Activated CD4-positive, alpha-beta T cell treated with anti-CD3 and anti-CD28 coated beads, Interleukin-2, amount 10 ng/mL, durations not matched to agents 24 days and 14 days (primary cell): Measurements from ENCODE around the gene ELAVL2. TPM values are rescaled to one million over a fixed set of nuclear protein-coding genes. Genes with fewer than 3 reads are reported as not detected.

Experiments used
- DNase-seq: peaks from one replicate; pipeline ENCODE4 v3.0.0; 2022
- H3K27ac Mint-ChIP-seq: one replicate; pipeline ENCODE4 v1.8.0; 2022; ENCODE audit warnings: mild to moderate bottlenecking, mixed read lengths
- H3K27me3 Mint-ChIP-seq: one replicate; pipeline ENCODE4 v1.8.0; 2022; ENCODE audit warnings: mixed read lengths
- H3K36me3 Mint-ChIP-seq: one replicate; pipeline ENCODE4 v1.8.0; 2022; ENCODE audit warnings: low read depth, mild to moderate bottlenecking, mixed read lengths
- H3K4me1 Mint-ChIP-seq: one replicate; pipeline ENCODE4 v1.8.0; 2021; ENCODE audit warnings: mixed read lengths
- H3K4me3 Mint-ChIP-seq: one replicate; pipeline ENCODE4 v1.8.0; 2022; ENCODE audit warnings: mild to moderate bottlenecking, moderate library complexity, mixed read lengths
- H3K9me3 Mint-ChIP-seq: one replicate; pipeline ENCODE4 v1.8.0; 2021; ENCODE audit warnings: mixed read lengths
- intact Hi-C: fragments of 100-400 bp; cut with micrococcal nuclease; formaldehyde crosslinking; loops from one replicate; pipeline ENCODE4 v1.15.1; 2023
- total RNA-seq: library from RNA; stranded (reverse); gene quantifications from 2 replicates; pipeline ENCODE4 v1.2.3, GENCODE V29; 2022

The ELAVL2 gene
- total RNA-seq, 1 donor from 2014 or later: not detected

GRCh38 chr9:23801523-23801922 is 24.5 kb downstream of the ELAVL2 start:
- no peak for DNase-seq
- no peak overlapping the region for H3K27ac Mint-ChIP-seq
- H3K9me3 Mint-ChIP-seq: peaks cover 7% of the 10 kb centered on the region
- intact Hi-C loops: no loop called here
- no peaks in the 10 kb centered on the region for H3K36me3 Mint-ChIP-seq
- H3K27me3 Mint-ChIP-seq: no peaks in the 10 kb centered on the region
- no peak overlapping the region for H3K4me3 Mint-ChIP-seq
- H3K4me1 Mint-ChIP-seq: no peaks in the 10 kb centered on the region

GRCh38 chr9:23799521-23799920 is 26.5 kb downstream of the ELAVL2 start:
- Mint-ChIP-seq H3K9me3 (peaks cover 7% of the 10 kb centered on the region), H3K36me3 (no peaks in the 10 kb centered on the region), H3K27me3 (no peaks in the 10 kb centered on the region), H3K4me1 (no peaks in the 10 kb centered on the region), H3K4me3 (no peak overlapping the region), H3K27ac (no peak overlapping the region)
- intact Hi-C loops: no loop called here
- no peak for DNase-seq

- no peak for DNase-seq
- H3K27ac Mint-ChIP-seq: no peak overlapping the region
- no peaks in the 10 kb centered on the region for H3K36me3 Mint-ChIP-seq
- H3K27me3 Mint-ChIP-seq: no peaks in the 10 kb centered on the region
- H3K4me3 Mint-ChIP-seq: no peak overlapping the region
- H3K4me1 Mint-ChIP-seq: no peaks in the 10 kb centered on the region
- H3K9me3 Mint-ChIP-seq: peaks cover 7% of the 10 kb centered on the region
- intact Hi-C loops: no loop called here
These were observed 27.7 kb downstream of the ELAVL2 start for GRCh38 chr9:23798325-23798724.

GRCh38 chr9:23796209-23796608 is 29.8 kb downstream of the ELAVL2 start:
- intact Hi-C loops: no loop called here
- Mint-ChIP-seq H3K4me1 (no peaks in the 10 kb centered on the region), H3K36me3 (no peaks in the 10 kb centered on the region), H3K27me3 (no peaks in the 10 kb centered on the region), H3K9me3 (peaks cover 4% of the 10 kb centered on the region), H3K27ac (no peak overlapping the region), H3K4me3 (no peak overlapping the region)
- no peak for DNase-seq

- Mint-ChIP-seq H3K36me3 (no peaks in the 10 kb centered on the region), H3K27me3 (no peaks in the 10 kb centered on the region), H3K9me3 (peaks cover 4% of the 10 kb centered on the region), H3K4me3 (no peak overlapping the region), H3K4me1 (no peaks in the 10 kb centered on the region), H3K27ac (no peak overlapping the region)
- DNase-seq: no peak
- intact Hi-C loops: no loop called here
These were observed 35.4 kb downstream of the ELAVL2 start for GRCh38 chr9:23790351-23791260.

GRCh38 chr9:23789529-23790254 is 36.3 kb downstream of the ELAVL2 start:
- intact Hi-C loops: no loop called here
- Mint-ChIP-seq H3K36me3 (no peaks in the 10 kb centered on the region), H3K4me3 (no peak overlapping the region), H3K9me3 (peaks cover 4% of the 10 kb centered on the region), H3K27ac (no peak overlapping the region), H3K27me3 (no peaks in the 10 kb centered on the region), H3K4me1 (no peaks in the 10 kb centered on the region)
- DNase-seq: no peak

GRCh38 chr9:23784962-23785361 is 41.1 kb downstream of the ELAVL2 start:
- Mint-ChIP-seq H3K4me1 (no peaks in the 10 kb centered on the region), H3K4me3 (no peak overlapping the region), H3K27ac (no peak overlapping the region), H3K27me3 (no peaks in the 10 kb centered on the region), H3K36me3 (no peaks in the 10 kb centered on the region), H3K9me3 (peaks cover 6% of the 10 kb centered on the region)
- DNase-seq: no peak
- intact Hi-C loops: no loop called here

- no peaks in the 10 kb centered on the region for H3K4me1 Mint-ChIP-seq
- peaks cover 5% of the 10 kb centered on the region for H3K9me3 Mint-ChIP-seq
- intact Hi-C loops: no loop called here
- no peak overlapping the region for H3K4me3 Mint-ChIP-seq
- no peak overlapping the region for H3K27ac Mint-ChIP-seq
- no peak for DNase-seq
- H3K27me3 Mint-ChIP-seq: no peaks in the 10 kb centered on the region
- H3K36me3 Mint-ChIP-seq: no peaks in the 10 kb centered on the region
These were observed 42.5 kb downstream of the ELAVL2 start for GRCh38 chr9:23783509-23783908.

GRCh38 chr9:23779220-23779619 is 46.8 kb downstream of the ELAVL2 start:
- Mint-ChIP-seq H3K4me1 (no peaks in the 10 kb centered on the region), H3K27me3 (no peaks in the 10 kb centered on the region), H3K36me3 (no peaks in the 10 kb centered on the region), H3K9me3 (peaks cover 3% of the 10 kb centered on the region), H3K4me3 (no peak overlapping the region), H3K27ac (no peak overlapping the region)
- no peak for DNase-seq
- intact Hi-C loops: no loop called here

- Mint-ChIP-seq H3K9me3 (peaks cover 3% of the 10 kb centered on the region), H3K27me3 (no peaks in the 10 kb centered on the region), H3K36me3 (no peaks in the 10 kb centered on the region), H3K4me3 (no peak overlapping the region), H3K27ac (no peak overlapping the region), H3K4me1 (no peaks in the 10 kb centered on the region)
- no peak for DNase-seq
- intact Hi-C loops: no loop called here
These were observed 48.7 kb downstream of the ELAVL2 start for GRCh38 chr9:23777328-23777727.

- intact Hi-C loops: no loop called here
- Mint-ChIP-seq H3K27ac (no peak overlapping the region), H3K9me3 (no peaks in the 10 kb centered on the region), H3K4me3 (no peak overlapping the region), H3K36me3 (no peaks in the 10 kb centered on the region), H3K4me1 (no peaks in the 10 kb centered on the region), H3K27me3 (no peaks in the 10 kb centered on the region)
- DNase-seq: no peak
These were observed 50.5 kb downstream of the ELAVL2 start for GRCh38 chr9:23775549-23775948.

GRCh38 chr9:23774266-23774665 is 51.8 kb downstream of the ELAVL2 start:
- Mint-ChIP-seq H3K9me3 (peaks cover 6% of the 10 kb centered on the region), H3K36me3 (no peaks in the 10 kb centered on the region), H3K27ac (no peak overlapping the region), H3K27me3 (no peaks in the 10 kb centered on the region), H3K4me1 (no peaks in the 10 kb centered on the region), H3K4me3 (no peak overlapping the region)
- intact Hi-C loops: no loop called here
- DNase-seq: no peak

- H3K36me3 Mint-ChIP-seq: no peaks in the 10 kb centered on the region
- H3K27me3 Mint-ChIP-seq: no peaks in the 10 kb centered on the region
- no peak overlapping the region for H3K27ac Mint-ChIP-seq
- H3K4me3 Mint-ChIP-seq: no peak overlapping the region
- intact Hi-C loops: no loop called here
- H3K9me3 Mint-ChIP-seq: peaks cover 6% of the 10 kb centered on the region
- H3K4me1 Mint-ChIP-seq: no peaks in the 10 kb centered on the region
- DNase-seq: no peak
These were observed 53.7 kb downstream of the ELAVL2 start for GRCh38 chr9:23772385-23772783.

GRCh38 chr9:23771746-23772384 is 54.2 kb downstream of the ELAVL2 start:
- Mint-ChIP-seq H3K27ac (no peak overlapping the region), H3K9me3 (peaks cover 6% of the 10 kb centered on the region), H3K4me1 (no peaks in the 10 kb centered on the region), H3K4me3 (no peak overlapping the region), H3K36me3 (no peaks in the 10 kb centered on the region), H3K27me3 (no peaks in the 10 kb centered on the region)
- intact Hi-C loops: no loop called here
- DNase-seq: no peak
